ENCODE measurements around the gene CDKN2B-AS1. TPM values are rescaled to one million over a fixed set of nuclear protein-coding genes. Genes with fewer than 3 reads are reported as not detected.

CDKN2B-AS1 gene
- total RNA-seq, 1 experiment from 2014 or later = 0.24 TPM

DNA sequence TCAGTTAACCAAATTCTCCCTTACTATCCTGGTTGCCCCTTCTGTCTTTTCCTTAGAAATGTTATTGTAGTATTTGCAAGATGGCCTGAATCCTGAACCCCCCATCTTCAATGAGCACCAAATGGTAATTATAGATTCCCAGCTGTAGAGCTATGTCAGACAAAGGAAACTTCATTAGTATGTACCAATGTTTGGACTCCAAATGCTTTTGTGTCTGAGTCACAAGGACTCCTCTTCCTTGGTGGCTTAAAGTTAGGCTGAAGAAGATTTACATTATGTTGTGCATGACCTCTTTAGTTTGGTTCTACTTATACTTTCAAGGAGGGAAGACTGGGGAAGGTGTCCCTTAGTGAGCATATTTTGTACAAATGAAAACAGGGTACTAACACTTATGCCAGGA, 120.4 kb downstream of the CDKN2B-AS1 start (continued):
- TF ChIP-seq, protein P1, sequence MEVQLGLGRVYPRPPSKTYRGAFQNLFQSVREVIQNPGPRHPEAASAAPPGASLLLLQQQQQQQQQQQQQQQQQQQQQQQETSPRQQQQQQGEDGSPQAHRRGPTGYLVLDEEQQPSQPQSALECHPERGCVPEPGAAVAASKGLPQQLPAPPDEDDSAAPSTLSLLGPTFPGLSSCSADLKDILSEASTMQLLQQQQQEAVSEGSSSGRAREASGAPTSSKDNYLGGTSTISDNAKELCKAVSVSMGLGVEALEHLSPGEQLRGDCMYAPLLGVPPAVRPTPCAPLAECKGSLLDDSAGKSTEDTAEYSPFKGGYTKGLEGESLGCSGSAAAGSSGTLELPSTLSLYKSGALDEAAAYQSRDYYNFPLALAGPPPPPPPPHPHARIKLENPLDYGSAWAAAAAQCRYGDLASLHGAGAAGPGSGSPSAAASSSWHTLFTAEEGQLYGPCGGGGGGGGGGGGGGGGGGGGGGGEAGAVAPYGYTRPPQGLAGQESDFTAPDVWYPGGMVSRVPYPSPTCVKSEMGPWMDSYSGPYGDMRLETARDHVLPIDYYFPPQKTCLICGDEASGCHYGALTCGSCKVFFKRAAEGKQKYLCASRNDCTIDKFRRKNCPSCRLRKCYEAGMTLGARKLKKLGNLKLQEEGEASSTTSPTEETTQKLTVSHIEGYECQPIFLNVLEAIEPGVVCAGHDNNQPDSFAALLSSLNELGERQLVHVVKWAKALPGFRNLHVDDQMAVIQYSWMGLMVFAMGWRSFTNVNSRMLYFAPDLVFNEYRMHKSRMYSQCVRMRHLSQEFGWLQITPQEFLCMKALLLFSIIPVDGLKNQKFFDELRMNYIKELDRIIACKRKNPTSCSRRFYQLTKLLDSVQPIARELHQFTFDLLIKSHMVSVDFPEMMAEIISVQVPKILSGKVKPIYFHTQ (CRISPR knock-in tag; IDR thresholded peaks at IDR 0.05) = no peak
- TF ChIP-seq, protein P2, sequence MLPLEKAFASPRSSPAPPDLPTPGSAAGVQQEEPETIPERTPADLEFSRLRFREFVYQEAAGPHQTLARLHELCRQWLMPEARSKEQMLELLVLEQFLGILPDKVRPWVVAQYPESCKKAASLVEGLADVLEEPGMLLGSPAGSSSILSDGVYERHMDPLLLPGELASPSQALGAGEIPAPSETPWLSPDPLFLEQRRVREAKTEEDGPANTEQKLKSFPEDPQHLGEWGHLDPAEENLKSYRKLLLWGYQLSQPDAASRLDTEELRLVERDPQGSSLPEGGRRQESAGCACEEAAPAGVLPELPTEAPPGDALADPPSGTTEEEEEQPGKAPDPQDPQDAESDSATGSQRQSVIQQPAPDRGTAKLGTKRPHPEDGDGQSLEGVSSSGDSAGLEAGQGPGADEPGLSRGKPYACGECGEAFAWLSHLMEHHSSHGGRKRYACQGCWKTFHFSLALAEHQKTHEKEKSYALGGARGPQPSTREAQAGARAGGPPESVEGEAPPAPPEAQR (CRISPR knock-in tag; IDR thresholded peaks at IDR 0.05) = no peak
- TF ChIP-seq, protein P3, sequence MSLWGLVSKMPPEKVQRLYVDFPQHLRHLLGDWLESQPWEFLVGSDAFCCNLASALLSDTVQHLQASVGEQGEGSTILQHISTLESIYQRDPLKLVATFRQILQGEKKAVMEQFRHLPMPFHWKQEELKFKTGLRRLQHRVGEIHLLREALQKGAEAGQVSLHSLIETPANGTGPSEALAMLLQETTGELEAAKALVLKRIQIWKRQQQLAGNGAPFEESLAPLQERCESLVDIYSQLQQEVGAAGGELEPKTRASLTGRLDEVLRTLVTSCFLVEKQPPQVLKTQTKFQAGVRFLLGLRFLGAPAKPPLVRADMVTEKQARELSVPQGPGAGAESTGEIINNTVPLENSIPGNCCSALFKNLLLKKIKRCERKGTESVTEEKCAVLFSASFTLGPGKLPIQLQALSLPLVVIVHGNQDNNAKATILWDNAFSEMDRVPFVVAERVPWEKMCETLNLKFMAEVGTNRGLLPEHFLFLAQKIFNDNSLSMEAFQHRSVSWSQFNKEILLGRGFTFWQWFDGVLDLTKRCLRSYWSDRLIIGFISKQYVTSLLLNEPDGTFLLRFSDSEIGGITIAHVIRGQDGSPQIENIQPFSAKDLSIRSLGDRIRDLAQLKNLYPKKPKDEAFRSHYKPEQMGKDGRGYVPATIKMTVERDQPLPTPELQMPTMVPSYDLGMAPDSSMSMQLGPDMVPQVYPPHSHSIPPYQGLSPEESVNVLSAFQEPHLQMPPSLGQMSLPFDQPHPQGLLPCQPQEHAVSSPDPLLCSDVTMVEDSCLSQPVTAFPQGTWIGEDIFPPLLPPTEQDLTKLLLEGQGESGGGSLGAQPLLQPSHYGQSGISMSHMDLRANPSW (CRISPR knock-in tag; conservative IDR thresholded peaks at IDR 0.05; ENCODE audit: low read depth) = no peak
- TF ChIP-seq MXD4 (CRISPR knock-in tag; IDR thresholded peaks at IDR 0.05; ENCODE audit: borderline replicate concordance) = no peak

DNA sequence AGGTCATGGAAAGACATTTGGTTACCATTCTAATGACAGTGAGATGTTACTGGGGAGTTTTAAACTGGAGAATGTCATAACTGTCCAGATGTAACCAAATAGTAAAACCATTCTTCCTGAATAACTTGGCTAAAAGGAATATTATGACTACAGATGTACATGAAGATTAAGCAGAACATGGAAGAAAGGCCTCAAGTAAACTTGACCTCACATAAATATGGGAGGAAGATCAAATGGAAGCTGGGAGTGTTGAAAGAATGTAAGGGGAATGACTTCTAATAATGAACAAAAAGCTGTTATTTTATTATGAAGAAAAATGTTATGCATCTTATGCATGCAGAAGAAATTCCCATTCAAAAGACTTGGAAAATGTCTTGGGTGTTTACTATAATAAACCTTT, 122.2 kb downstream of the CDKN2B-AS1 start:
- Mint-ChIP-seq H3K27me3 (ENCODE audit: low read depth) (no peaks in the 10 kb centered on the region; the same call in 1 of the 2 replicates), H3K9me3 (peaks cover under 1% of the 10 kb centered on the region), H3K4me1 (peaks cover 19% of the 10 kb centered on the region), H3K27ac (no peak overlapping the region), H3K4me3 (no peak overlapping the region), H3K36me3 (no peaks in the 10 kb centered on the region)
- CTCF ChIA-PET = interaction anchor here (1.1 to 1.8 kb wide), 4 partner anchors 13 to 305 kb away, joined by 3 to 11 read pairs (median 4); partner anchors contain the start of gene CDKN2B
- POLR2A ChIA-PET = interaction anchor here (1.0 kb wide), 1 partner anchor 15 kb away, joined by 3 read pairs; no protein-coding TSS in a partner anchor
- ATAC-seq = no peak
- no peak for DNase-seq (ENCODE audit: low spot score)
- TF ChIP-seq ZNF263 (CRISPR knock-in tag; IDR thresholded peaks at IDR 0.05; ENCODE audit: low read depth) = no peak
- TF ChIP-seq, protein P4, sequence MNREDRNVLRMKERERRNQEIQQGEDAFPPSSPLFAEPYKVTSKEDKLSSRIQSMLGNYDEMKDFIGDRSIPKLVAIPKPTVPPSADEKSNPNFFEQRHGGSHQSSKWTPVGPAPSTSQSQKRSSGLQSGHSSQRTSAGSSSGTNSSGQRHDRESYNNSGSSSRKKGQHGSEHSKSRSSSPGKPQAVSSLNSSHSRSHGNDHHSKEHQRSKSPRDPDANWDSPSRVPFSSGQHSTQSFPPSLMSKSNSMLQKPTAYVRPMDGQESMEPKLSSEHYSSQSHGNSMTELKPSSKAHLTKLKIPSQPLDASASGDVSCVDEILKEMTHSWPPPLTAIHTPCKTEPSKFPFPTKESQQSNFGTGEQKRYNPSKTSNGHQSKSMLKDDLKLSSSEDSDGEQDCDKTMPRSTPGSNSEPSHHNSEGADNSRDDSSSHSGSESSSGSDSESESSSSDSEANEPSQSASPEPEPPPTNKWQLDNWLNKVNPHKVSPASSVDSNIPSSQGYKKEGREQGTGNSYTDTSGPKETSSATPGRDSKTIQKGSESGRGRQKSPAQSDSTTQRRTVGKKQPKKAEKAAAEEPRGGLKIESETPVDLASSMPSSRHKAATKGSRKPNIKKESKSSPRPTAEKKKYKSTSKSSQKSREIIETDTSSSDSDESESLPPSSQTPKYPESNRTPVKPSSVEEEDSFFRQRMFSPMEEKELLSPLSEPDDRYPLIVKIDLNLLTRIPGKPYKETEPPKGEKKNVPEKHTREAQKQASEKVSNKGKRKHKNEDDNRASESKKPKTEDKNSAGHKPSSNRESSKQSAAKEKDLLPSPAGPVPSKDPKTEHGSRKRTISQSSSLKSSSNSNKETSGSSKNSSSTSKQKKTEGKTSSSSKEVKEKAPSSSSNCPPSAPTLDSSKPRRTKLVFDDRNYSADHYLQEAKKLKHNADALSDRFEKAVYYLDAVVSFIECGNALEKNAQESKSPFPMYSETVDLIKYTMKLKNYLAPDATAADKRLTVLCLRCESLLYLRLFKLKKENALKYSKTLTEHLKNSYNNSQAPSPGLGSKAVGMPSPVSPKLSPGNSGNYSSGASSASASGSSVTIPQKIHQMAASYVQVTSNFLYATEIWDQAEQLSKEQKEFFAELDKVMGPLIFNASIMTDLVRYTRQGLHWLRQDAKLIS (CRISPR knock-in tag; IDR thresholded peaks at IDR 0.05; ENCODE audit: borderline replicate concordance) = no peak
- no peak for TF ChIP-seq ZNF121 (CRISPR knock-in tag; IDR thresholded peaks at IDR 0.05)
- TF ChIP-seq, protein P5, sequence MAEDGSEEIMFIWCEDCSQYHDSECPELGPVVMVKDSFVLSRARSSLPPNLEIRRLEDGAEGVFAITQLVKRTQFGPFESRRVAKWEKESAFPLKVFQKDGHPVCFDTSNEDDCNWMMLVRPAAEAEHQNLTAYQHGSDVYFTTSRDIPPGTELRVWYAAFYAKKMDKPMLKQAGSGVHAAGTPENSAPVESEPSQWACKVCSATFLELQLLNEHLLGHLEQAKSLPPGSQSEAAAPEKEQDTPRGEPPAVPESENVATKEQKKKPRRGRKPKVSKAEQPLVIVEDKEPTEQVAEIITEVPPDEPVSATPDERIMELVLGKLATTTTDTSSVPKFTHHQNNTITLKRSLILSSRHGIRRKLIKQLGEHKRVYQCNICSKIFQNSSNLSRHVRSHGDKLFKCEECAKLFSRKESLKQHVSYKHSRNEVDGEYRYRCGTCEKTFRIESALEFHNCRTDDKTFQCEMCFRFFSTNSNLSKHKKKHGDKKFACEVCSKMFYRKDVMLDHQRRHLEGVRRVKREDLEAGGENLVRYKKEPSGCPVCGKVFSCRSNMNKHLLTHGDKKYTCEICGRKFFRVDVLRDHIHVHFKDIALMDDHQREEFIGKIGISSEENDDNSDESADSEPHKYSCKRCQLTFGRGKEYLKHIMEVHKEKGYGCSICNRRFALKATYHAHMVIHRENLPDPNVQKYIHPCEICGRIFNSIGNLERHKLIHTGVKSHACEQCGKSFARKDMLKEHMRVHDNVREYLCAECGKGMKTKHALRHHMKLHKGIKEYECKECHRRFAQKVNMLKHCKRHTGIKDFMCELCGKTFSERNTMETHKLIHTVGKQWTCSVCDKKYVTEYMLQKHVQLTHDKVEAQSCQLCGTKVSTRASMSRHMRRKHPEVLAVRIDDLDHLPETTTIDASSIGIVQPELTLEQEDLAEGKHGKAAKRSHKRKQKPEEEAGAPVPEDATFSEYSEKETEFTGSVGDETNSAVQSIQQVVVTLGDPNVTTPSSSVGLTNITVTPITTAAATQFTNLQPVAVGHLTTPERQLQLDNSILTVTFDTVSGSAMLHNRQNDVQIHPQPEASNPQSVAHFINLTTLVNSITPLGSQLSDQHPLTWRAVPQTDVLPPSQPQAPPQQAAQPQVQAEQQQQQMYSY (CRISPR knock-in tag; IDR thresholded peaks at IDR 0.05) = no peak
- TF ChIP-seq RELA (CRISPR knock-in tag; IDR thresholded peaks at IDR 0.05; ENCODE audit: borderline replicate concordance) = no peak
- no peak for TF ChIP-seq ATF1 (CRISPR knock-in tag; IDR thresholded peaks at IDR 0.05)
